Astrocyte (in vitro differentiated cells and primary cell): ENCODE measurements around the gene MARK1. TPM values are rescaled to one million over a fixed set of nuclear protein-coding genes. Genes with fewer than 3 reads are reported as not detected.

Experiments
- DNase-seq: peaks from one replicate; pipeline ENCODE4 v3.0.0-alpha.2; 2010; ENCODE audit warnings: low read depth
- FAIRE-seq: peaks from 2 replicates; lab custom pipeline; 2011; peaks lifted over from hg19 to GRCh38; lab: Jason Lieb, UNC
- H2AFZ ChIP-seq: 2 replicates; pipeline ENCODE4 v1.6.0; 2012; ENCODE audit warnings: low read depth, low read length, inconsistent platforms
- H3K27ac ChIP-seq: 2 replicates; pipeline ENCODE4 v1.5.1; 2011; ENCODE audit warnings: low read depth, low read length, inconsistent platforms
- H3K27me3 ChIP-seq: 2 replicates; pipeline ENCODE4 v1.6.0; 2011; ENCODE audit warnings: low read length, inconsistent platforms; ENCODE audit not compliant: insufficient read depth
- H3K36me3 ChIP-seq: 2 replicates; pipeline ENCODE4 v1.5.1; 2011; ENCODE audit warnings: low read length, inconsistent platforms; ENCODE audit not compliant: insufficient read depth
- H3K4me1 ChIP-seq: 2 replicates; pipeline ENCODE4 v1.5.1; 2011; ENCODE audit warnings: low read length, inconsistent platforms; ENCODE audit not compliant: insufficient read depth
- H3K4me2 ChIP-seq: 2 replicates; pipeline ENCODE4 v1.6.0; 2012; ENCODE audit warnings: low read length, inconsistent platforms
- H3K4me3 ChIP-seq: 2 replicates; pipeline ENCODE4 v1.5.1; 2011; ENCODE audit warnings: low read depth, mild to moderate bottlenecking, low read length, inconsistent platforms; ENCODE audit not compliant: insufficient read depth
- H3K79me2 ChIP-seq: 2 replicates; pipeline ENCODE4 v1.6.0; 2012; ENCODE audit warnings: mild to moderate bottlenecking, low read length, inconsistent platforms; ENCODE audit not compliant: insufficient read depth
- H3K9ac ChIP-seq: 2 replicates; pipeline ENCODE4 v1.6.0; 2012; ENCODE audit warnings: mild to moderate bottlenecking, low read length, inconsistent platforms
- H3K9me3 ChIP-seq: 2 replicates; pipeline ENCODE4 v1.5.1; 2012; ENCODE audit warnings: low read depth, mild to moderate bottlenecking, low read length, inconsistent platforms; ENCODE audit not compliant: insufficient read depth
- H4K20me1 ChIP-seq: 2 replicates; pipeline ENCODE4 v1.6.0; 2012; ENCODE audit warnings: low read length, inconsistent platforms; ENCODE audit not compliant: insufficient read depth
- H3K27ac Mint-ChIP-seq: one replicate; pipeline ENCODE4 v1.8.0; 2021; ENCODE audit warnings: mild to moderate bottlenecking, mixed read lengths; ENCODE audit not compliant: unreplicated experiment
- H3K27me3 Mint-ChIP-seq: one replicate; pipeline ENCODE4 v1.8.0; 2021; ENCODE audit warnings: low read depth, mixed read lengths; ENCODE audit not compliant: unreplicated experiment
- H3K36me3 Mint-ChIP-seq: one replicate; pipeline ENCODE4 v1.8.0; 2021; ENCODE audit warnings: low read depth, mixed read lengths; ENCODE audit not compliant: unreplicated experiment
- H3K4me1 Mint-ChIP-seq: one replicate; pipeline ENCODE4 v1.8.0; 2021; ENCODE audit warnings: low read depth, mixed read lengths; ENCODE audit not compliant: unreplicated experiment
- H3K4me3 Mint-ChIP-seq: one replicate; pipeline ENCODE4 v1.8.0; 2021; ENCODE audit warnings: mild to moderate bottlenecking, moderate library complexity, mixed read lengths; ENCODE audit not compliant: unreplicated experiment
- H3K9me3 Mint-ChIP-seq: one replicate; pipeline ENCODE4 v1.8.0; 2021; ENCODE audit warnings: mild to moderate bottlenecking, mixed read lengths; ENCODE audit not compliant: unreplicated experiment
- EZH2 ChIP-seq: IDR thresholded peaks from 2 replicates; pipeline ENCODE4 v1.6.1; 2012; ENCODE audit warnings: mild to moderate bottlenecking, low read length, inconsistent platforms; ENCODE audit not compliant: insufficient read depth
- total RNA-seq: library from RNA; stranded (reverse); gene quantifications from 2 replicates; pipeline ENCODE4 v1.2.1, GENCODE V29; 2021
- TF ChIP-seq, protein P1 (sequence below): IDR thresholded peaks from 2 replicates; pipeline ENCODE4 v1.5.1; 2011; ENCODE audit warnings: low read depth, mild to moderate bottlenecking, inconsistent platforms, low read length, moderate library complexity; ENCODE audit not compliant: insufficient read depth

The MARK1 gene
- total RNA-seq, 1 donor from 2014 or later: 10.8 TPM

DNA sequence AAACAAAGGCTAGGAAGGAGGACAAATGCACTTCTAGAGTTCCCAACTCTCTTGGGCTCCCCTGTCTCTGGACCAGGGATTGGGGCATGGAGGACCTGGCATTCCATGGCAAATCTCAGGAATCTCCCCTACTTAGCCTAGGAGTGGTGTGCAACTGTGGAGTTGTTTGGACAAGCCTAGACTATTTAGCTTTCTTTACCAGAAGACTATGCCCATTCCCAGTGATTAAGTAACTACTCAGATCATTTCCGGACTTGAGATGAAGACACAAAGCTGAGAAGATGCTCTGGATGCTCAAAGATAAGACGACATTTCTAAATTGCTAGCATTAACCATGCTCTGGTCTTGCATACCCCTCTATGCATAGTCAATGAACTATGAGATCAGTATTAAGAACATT, 13.7 kb upstream of the MARK1 start:
- no peak overlapping the region for H3K27ac Mint-ChIP-seq
- TF ChIP-seq, protein P1, sequence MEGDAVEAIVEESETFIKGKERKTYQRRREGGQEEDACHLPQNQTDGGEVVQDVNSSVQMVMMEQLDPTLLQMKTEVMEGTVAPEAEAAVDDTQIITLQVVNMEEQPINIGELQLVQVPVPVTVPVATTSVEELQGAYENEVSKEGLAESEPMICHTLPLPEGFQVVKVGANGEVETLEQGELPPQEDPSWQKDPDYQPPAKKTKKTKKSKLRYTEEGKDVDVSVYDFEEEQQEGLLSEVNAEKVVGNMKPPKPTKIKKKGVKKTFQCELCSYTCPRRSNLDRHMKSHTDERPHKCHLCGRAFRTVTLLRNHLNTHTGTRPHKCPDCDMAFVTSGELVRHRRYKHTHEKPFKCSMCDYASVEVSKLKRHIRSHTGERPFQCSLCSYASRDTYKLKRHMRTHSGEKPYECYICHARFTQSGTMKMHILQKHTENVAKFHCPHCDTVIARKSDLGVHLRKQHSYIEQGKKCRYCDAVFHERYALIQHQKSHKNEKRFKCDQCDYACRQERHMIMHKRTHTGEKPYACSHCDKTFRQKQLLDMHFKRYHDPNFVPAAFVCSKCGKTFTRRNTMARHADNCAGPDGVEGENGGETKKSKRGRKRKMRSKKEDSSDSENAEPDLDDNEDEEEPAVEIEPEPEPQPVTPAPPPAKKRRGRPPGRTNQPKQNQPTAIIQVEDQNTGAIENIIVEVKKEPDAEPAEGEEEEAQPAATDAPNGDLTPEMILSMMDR: no peak
- no peak for TF ChIP-seq EZH2
- no peaks in the 10 kb centered on the region for H3K4me1 ChIP-seq
- H3K4me3 Mint-ChIP-seq: no peak overlapping the region
- no peaks in the 10 kb centered on the region for H3K9me3 Mint-ChIP-seq
- peaks cover 15% of the 10 kb centered on the region for H3K4me1 Mint-ChIP-seq
- FAIRE-seq (no peak), DNase-seq (no peak)
- no peaks in the 10 kb centered on the region for H3K36me3 ChIP-seq
- H3K4me3 ChIP-seq: no peak overlapping the region
- H3K9me3 ChIP-seq: no peaks in the 10 kb centered on the region
- H3K27me3 ChIP-seq: no peaks in the 10 kb centered on the region
- H3K9ac ChIP-seq: no peak overlapping the region
- H3K27me3 Mint-ChIP-seq: no peaks in the 10 kb centered on the region
- no peaks in the 10 kb centered on the region for H4K20me1 ChIP-seq
- H3K27ac ChIP-seq: no peak overlapping the region
- no peak overlapping the region for H3K4me2 ChIP-seq
- no peaks in the 10 kb centered on the region for H3K79me2 ChIP-seq
- H3K36me3 Mint-ChIP-seq: no peaks in the 10 kb centered on the region
- no peak overlapping the region for H2AFZ ChIP-seq

GRCh38 chr1:220516014-220516721, 11.8 kb upstream of the MARK1 start:
- Histone ChIP-seq H3K4me3 (no peak overlapping the region), H3K4me2 (no peak overlapping the region), H3K4me1 (no peaks in the 10 kb centered on the region), H3K79me2 (no peaks in the 10 kb centered on the region), H3K9ac (no peak overlapping the region), H3K27me3 (no peaks in the 10 kb centered on the region), H3K36me3 (no peaks in the 10 kb centered on the region), H3K9me3 (no peaks in the 10 kb centered on the region), H3K27ac (no peak overlapping the region), H2AFZ (no peak overlapping the region), H4K20me1 (no peaks in the 10 kb centered on the region)
- H3K36me3 Mint-ChIP-seq: no peaks in the 10 kb centered on the region
- no peak for FAIRE-seq
- no peaks in the 10 kb centered on the region for H3K27me3 Mint-ChIP-seq
- H3K9me3 Mint-ChIP-seq: no peaks in the 10 kb centered on the region
- peak; percentile 23 for DNase-seq
- peak overlapping the region; percentile 79 for H3K27ac Mint-ChIP-seq
- peaks cover 15% of the 10 kb centered on the region for H3K4me1 Mint-ChIP-seq
- TF ChIP-seq EZH2: no peak
- TF ChIP-seq, protein P1: no peak
- H3K4me3 Mint-ChIP-seq: no peak overlapping the region

DNA sequence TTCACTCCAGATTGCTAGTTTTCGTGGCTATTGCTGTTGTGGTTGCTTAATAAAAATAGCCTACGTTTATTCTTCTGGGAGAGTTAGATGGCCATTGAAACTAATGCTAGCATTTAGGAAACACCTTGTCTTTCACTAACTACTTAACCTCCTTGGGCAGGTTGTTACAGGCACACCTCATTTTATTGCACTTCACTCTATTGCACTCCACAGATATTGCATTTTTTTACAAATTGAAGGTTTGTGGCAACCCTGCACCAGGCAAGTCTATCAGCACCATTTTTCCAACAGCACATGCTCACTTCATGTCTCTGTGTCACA, 11.3 kb upstream of the MARK1 start:
- H3K4me2 ChIP-seq: no peak overlapping the region
- DNase-seq: no peak
- Mint-ChIP-seq H3K27me3 (no peaks in the 10 kb centered on the region), H3K9me3 (no peaks in the 10 kb centered on the region), H3K4me1 (peaks cover 11% of the 10 kb centered on the region), H3K27ac (no peak overlapping the region), H3K4me3 (no peak overlapping the region), H3K36me3 (no peaks in the 10 kb centered on the region)
- no peaks in the 10 kb centered on the region for H3K79me2 ChIP-seq
- H3K27ac ChIP-seq: no peak overlapping the region
- no peaks in the 10 kb centered on the region for H3K36me3 ChIP-seq
- no peaks in the 10 kb centered on the region for H3K27me3 ChIP-seq
- FAIRE-seq: no peak
- H3K9ac ChIP-seq: no peak overlapping the region
- no peak overlapping the region for H2AFZ ChIP-seq
- TF ChIP-seq EZH2: no peak
- TF ChIP-seq, protein P1: no peak
- H3K4me3 ChIP-seq: no peak overlapping the region
- H3K4me1 ChIP-seq: no peaks in the 10 kb centered on the region
- no peaks in the 10 kb centered on the region for H4K20me1 ChIP-seq
- H3K9me3 ChIP-seq: no peaks in the 10 kb centered on the region
